K562 (cell line): ENCODE results near the gene HSF2BP. TPM values are rescaled to one million over a fixed set of nuclear protein-coding genes. Genes with fewer than 3 reads are reported as not detected.
"Not testable (repeated sequence)": the region's sequence is repeated elsewhere in the genome, so short reads cannot be mapped to it uniquely, and the experiment has no call there.

Source experiments
- ATAC-seq: fragments of 200-7000 bp; cut with Tn5 transposase; 3 replicates; pipeline ENCODE4 v1.9.1; 2020; ENCODE audit warnings: moderate library complexity
- BruUV-seq: library from RNA; stranded (reverse); fragments of 400-500 nt; replicated peaks from 2 replicates; lab custom pipeline; 2021; lab: Mats Ljungman, UMichigan
- CTCF ChIA-PET: fragments of 300-600 bp; formaldehyde crosslinking; extraction: SDS; loops from one replicate; lab custom pipeline; 2021; ENCODE audit warnings: low intra/inter-chr PET ratio; lab: Yijun Ruan, JAX
- POLR2A ChIA-PET: fragments of 300-600, 350-650 bp; sonication (Branson Sonifier 250); formaldehyde crosslinking; extraction: SDS; loops from one replicate; lab custom pipeline; 2021; ENCODE audit warnings: antibody characterized with exemption, inconsistent platforms; lab: Yijun Ruan, JAX
- DNase-seq, 4 experiments: peaks; one replicate each; pipeline versions ENCODE4 v3.0.0 to v3.0.0-alpha.2; 2011 to 2018; ENCODE audit warnings: low spot score in 3 of 4, mixed read lengths in 3 of 4; ENCODE audit errors: extremely low read depth in 1 of 4
- FAIRE-seq: peaks from 2 replicates; lab custom pipeline; 2011; peaks lifted over from hg19 to GRCh38; lab: Jason Lieb, UNC
- H2AFZ ChIP-seq: 2 replicates; pipeline ENCODE4 v1.6.0; 2011; ENCODE audit warnings: low read depth, low read length, control low read depth, inconsistent platforms
- H3K27ac ChIP-seq: fragments of 200-600 bp; 3 replicates; pipeline ENCODE4 v1.8.0; 2011; ENCODE audit warnings: low read depth, mild to moderate bottlenecking, control low read depth, inconsistent platforms, low read length, moderate library complexity, mixed read lengths; ENCODE audit errors: extremely low read depth
- H3K27me3 ChIP-seq, 2 experiments: fragments of 300-600 bp in 1 of 2; 2 replicates in 1 of 2; 3 replicates in 1 of 2; pipeline versions ENCODE4 v1.6.0 to v1.8.0; 2011; ENCODE audit warnings: inconsistent platforms in 2 of 2, low read length in 2 of 2, mild to moderate bottlenecking in 1 of 2, mixed read lengths in 1 of 2, moderate library complexity in 1 of 2; ENCODE audit not compliant: control insufficient read depth in 2 of 2, insufficient read depth in 2 of 2
- H3K36me3 ChIP-seq: fragments of 300-600 bp; 3 replicates; pipeline ENCODE4 v1.8.0; 2011; ENCODE audit warnings: mild to moderate bottlenecking, low read length, inconsistent platforms; ENCODE audit not compliant: control insufficient read depth, insufficient read depth
- H3K4me1 ChIP-seq, 2 experiments: fragments of 200-600 bp in 1 of 2; replicated peaks in 1 of 2; 2 replicates in 1 of 2; 3 replicates in 1 of 2; pipeline versions ENCODE4 v1.5.1 to v1.8.0; 2011; ENCODE audit warnings: inconsistent platforms in 2 of 2, low read length in 2 of 2, mild to moderate bottlenecking in 1 of 2, mixed read lengths in 1 of 2, moderate library complexity in 1 of 2; ENCODE audit not compliant: control insufficient read depth in 2 of 2, insufficient read depth in 2 of 2
- H3K4me2 ChIP-seq: 2 replicates; pipeline ENCODE4 v1.6.1; 2011; ENCODE audit warnings: low read length, control low read depth, inconsistent platforms, mixed read lengths; ENCODE audit not compliant: insufficient read depth
- H3K4me3 ChIP-seq: fragments of 200-600 bp; sonication (generic), shearing (Covaris generic); 2 replicates; pipeline ENCODE4 v1.5.1; 2016; ENCODE audit warnings: control low read depth, inconsistent platforms
- H3K79me2 ChIP-seq: fragments of 200-600 bp; 3 replicates; pipeline ENCODE4 v1.8.0; 2011; ENCODE audit warnings: low read length, inconsistent platforms; ENCODE audit not compliant: control insufficient read depth, insufficient read depth
- H3K9ac ChIP-seq, 2 experiments: 2 replicates each; pipeline versions ENCODE4 v1.6.0 to v1.6.1; 2011; ENCODE audit warnings: low read depth in 2 of 2, low read length in 2 of 2, control low read depth in 1 of 2, inconsistent platforms in 1 of 2, mild to moderate bottlenecking in 1 of 2, mixed read lengths in 1 of 2; ENCODE audit not compliant: insufficient read depth in 1 of 2
- H3K9me1 ChIP-seq: one replicate; pipeline ENCODE4 v1.6.0; 2011; ENCODE audit warnings: inconsistent platforms, mild to moderate bottlenecking, low read length, moderate library complexity; ENCODE audit not compliant: control insufficient read depth, insufficient read depth
- H3K9me3 ChIP-seq: replicated peaks from 2 replicates; pipeline ENCODE4 v1.5.1; 2011; ENCODE audit warnings: low read depth, low read length, inconsistent platforms; ENCODE audit not compliant: control insufficient read depth, insufficient read depth
- H4K20me1 ChIP-seq: replicated peaks from 2 replicates; pipeline ENCODE4 v1.6.1; 2011; ENCODE audit warnings: low read length, inconsistent platforms, mixed read lengths; ENCODE audit not compliant: control insufficient read depth, insufficient read depth
- WGBS: fragments of 100-300 bp; shearing (Covaris generic); methylation state at CpG from one replicate; pipeline ENCODE4 v1.1.6; 2016; ENCODE audit warnings: low coverage, mixed read lengths; ENCODE audit not compliant: insufficient coverage; ENCODE audit errors: missing lambda C conversion rate; 5-methylcytosine and 5-hydroxymethylcytosine counted together
- in situ Hi-C: fragments of 300-500 bp; cut with MboI; formaldehyde crosslinking; loops from 4 replicates; pipeline ENCODE4 v1.15.0; 2018; ENCODE audit warnings: inconsistent platforms, mixed read lengths
- intact Hi-C: fragments of 100-400 bp; cut with micrococcal nuclease; formaldehyde crosslinking; loops from 2 replicates; pipeline ENCODE4 v1.14.2; 2022
- polyA plus RNA-seq, 8 experiments: library from polyadenylated mRNA; depleted of rRNA in 4 of 8; stranded (reverse) in 5 of 8; unstranded in 3 of 8; fragments of >200 nt; fragmentation: Nextera tagmentation in 2 of 8; fragmentation: Illumina TruSeq in 1 of 8; extraction: Ambion mirVana in 2 of 8; extraction: Trizol in 1 of 8; gene quantifications; 2 replicates each; pipeline versions ENCODE4 v1.2.1 to v1.2.3, GENCODE V29; 2011 to 2014; ENCODE audit warnings: inconsistent platforms in 1 of 8, missing spikeins in 1 of 8
- total RNA-seq, 7 experiments: library from RNA; depleted of rRNA in 6 of 7; stranded (reverse); fragments of >200 nt in 6 of 7; fragmentation: Illumina TruSeq in 2 of 7; extraction: Trizol in 2 of 7; gene quantifications; 2 replicates each; pipeline versions ENCODE4 v1.2.1 to v1.2.3, GENCODE V29; 2011 to 2021; ENCODE audit warnings: low replicate concordance in 1 of 7

Gene HSF2BP
- total and polyA plus RNA-seq, 9 of the 15 experiments (the other 6 are each of a cell fraction or from before 2014, with no cell fraction given) = 0.04 to 0.57 (median 0.20) TPM; not detected in 2

- intact Hi-C loops, POLR2A ChIA-PET, H3K4me1 ChIP-seq, H3K9ac ChIP-seq, DNase-seq, H3K4me2 ChIP-seq, H3K4me3 ChIP-seq, BruUV-seq, H3K27ac ChIP-seq, H3K79me2 ChIP-seq, H3K9me3 ChIP-seq, H2AFZ ChIP-seq, H3K36me3 ChIP-seq, CTCF ChIA-PET, H3K9me1 ChIP-seq, H4K20me1 ChIP-seq, H3K27me3 ChIP-seq: not testable (repeated sequence)
- peak; percentile 66 for ATAC-seq
- WGBS = no CpG with 5 or more reads among the region's 10 CpGs
- in situ Hi-C loops = loop anchor here (25.0 kb wide), 1 partner anchor 95 kb away; no protein-coding TSS in a partner anchor
- peak; percentile 88 for FAIRE-seq
Observed at GRCh38 chr21:43516860-43517627, 142.2 kb downstream of the HSF2BP start.

DNA sequence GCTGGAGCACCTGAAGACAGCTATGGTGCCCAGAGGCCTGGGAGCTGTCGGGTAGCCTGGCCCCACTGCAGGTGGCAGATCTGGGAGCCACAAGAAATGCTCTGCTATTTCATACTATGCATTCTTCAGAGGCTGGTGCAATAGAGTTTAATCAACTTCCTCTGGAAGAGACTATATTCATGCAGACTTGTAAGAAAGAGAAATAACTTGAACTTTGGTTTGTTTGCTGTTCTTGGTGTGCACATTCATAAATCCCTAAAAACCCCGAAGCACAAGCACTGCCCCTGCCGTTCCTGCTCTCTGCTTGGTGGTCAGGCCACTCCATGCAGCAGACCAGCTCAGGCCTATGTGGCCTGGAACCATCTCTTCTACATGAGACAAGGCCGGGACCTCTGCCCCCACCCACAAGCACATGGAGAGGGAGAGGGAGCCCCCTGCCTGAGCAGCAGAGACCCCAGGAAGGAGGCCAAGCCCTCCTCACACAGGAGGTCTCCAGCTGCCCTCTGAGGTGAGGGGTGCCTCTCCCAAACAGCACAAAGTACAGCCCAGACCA is 142.9 kb downstream of the HSF2BP start:
- H3K9me1 ChIP-seq, H3K9ac ChIP-seq, BruUV-seq, H3K27ac ChIP-seq, H3K4me2 ChIP-seq, CTCF ChIA-PET, DNase-seq, POLR2A ChIA-PET, H3K9me3 ChIP-seq, H4K20me1 ChIP-seq, H3K4me3 ChIP-seq, intact Hi-C loops, H3K27me3 ChIP-seq, H3K79me2 ChIP-seq, ATAC-seq, H3K4me1 ChIP-seq, FAIRE-seq, H2AFZ ChIP-seq, H3K36me3 ChIP-seq: not testable (repeated sequence)
- in situ Hi-C loops = loop anchor here (25.0 kb wide), 1 partner anchor 96 kb away; no protein-coding TSS in a partner anchor
- no CpG with 5 or more reads among the region's 4 CpGs for WGBS

GRCh38 chr21:43514834-43515233 is 144.5 kb downstream of the HSF2BP start:
- H2AFZ ChIP-seq, FAIRE-seq, CTCF ChIA-PET, POLR2A ChIA-PET, H3K9ac ChIP-seq, H3K4me1 ChIP-seq, H3K9me1 ChIP-seq, intact Hi-C loops, H3K27ac ChIP-seq, H3K4me2 ChIP-seq, H3K4me3 ChIP-seq, H4K20me1 ChIP-seq, BruUV-seq, ATAC-seq, DNase-seq, H3K36me3 ChIP-seq, H3K27me3 ChIP-seq, H3K79me2 ChIP-seq, H3K9me3 ChIP-seq: not testable (repeated sequence)
- no CpG with 5 or more reads among the region's 3 CpGs for WGBS
- in situ Hi-C loops = loop anchor here (25.0 kb wide), 1 partner anchor 97 kb away; no protein-coding TSS in a partner anchor
